H1 (cell line): Measurements from ENCODE around the gene HIC2. TPM values are rescaled to one million over a fixed set of nuclear protein-coding genes. Genes with fewer than 3 reads are reported as not detected.
A peak's percentile ranks its signal among the peaks of the same experiment; 100 is the strongest.
"Not testable (repeated sequence)": the region's sequence is repeated elsewhere in the genome, so short reads cannot be mapped to it uniquely, and the experiment has no call there.

Source experiments
- CTCF ChIA-PET: fragments of 300-600 bp; sonication (Branson Sonifier 250); formaldehyde crosslinking; loops from one replicate; lab custom pipeline; 2021; ENCODE audit not compliant: partially characterized antibody; lab: Charles Lee
- POLR2A ChIA-PET: fragments of 300-600 bp; sonication (Branson Sonifier 250); formaldehyde crosslinking; loops from one replicate; lab custom pipeline; 2021; ENCODE audit warnings: inconsistent platforms; ENCODE audit not compliant: partially characterized antibody; lab: Charles Lee
- DNase-seq, 2 experiments: peaks; one replicate each; pipeline versions ENCODE4 v3.0.0 to v3.0.0-alpha.2; 2010 to 2022; ENCODE audit warnings: low spot score in 2 of 2, low read depth in 1 of 2, mixed read lengths in 1 of 2
- FAIRE-seq: peaks from 2 replicates; lab custom pipeline; 2011; peaks lifted over from hg19 to GRCh38; lab: Jason Lieb, UNC
- H2AFZ ChIP-seq: 2 replicates; pipeline ENCODE4 v1.8.1; 2012; ENCODE audit warnings: low read length, inconsistent platforms
- H2AK5ac ChIP-seq: 2 replicates; pipeline ENCODE4 v1.6.1; 2013; ENCODE audit warnings: low read depth, low read length
- H2BK120ac ChIP-seq: replicated peaks from 2 replicates; pipeline ENCODE3; 2013; ENCODE audit warnings: low read depth, low read length, inconsistent platforms
- H2BK12ac ChIP-seq: 2 replicates; pipeline ENCODE4 v1.6.1; 2013; ENCODE audit warnings: low read depth, low read length
- H2BK15ac ChIP-seq: 2 replicates; pipeline ENCODE4 v1.6.1; 2013; ENCODE audit warnings: low read length
- H2BK20ac ChIP-seq: 2 replicates; pipeline ENCODE4 v1.6.1; 2013; ENCODE audit warnings: low read length
- H2BK5ac ChIP-seq: 2 replicates; pipeline ENCODE4 v1.6.1; 2013; ENCODE audit warnings: low read depth, low read length
- H3K14ac ChIP-seq: 2 replicates; pipeline ENCODE4 v1.6.1; 2013; ENCODE audit warnings: inconsistent platforms; ENCODE audit not compliant: insufficient read length
- H3K18ac ChIP-seq: 2 replicates; pipeline ENCODE4 v1.6.1; 2013; ENCODE audit warnings: low read length; ENCODE audit errors: extremely low read depth
- H3K23ac ChIP-seq: 2 replicates; pipeline ENCODE4 v1.6.1; 2013; ENCODE audit warnings: inconsistent platforms; ENCODE audit not compliant: insufficient read length
- H3K23me2 ChIP-seq: 2 replicates; pipeline ENCODE4 v1.6.1; 2013; ENCODE audit warnings: low read depth, low read length
- H3K27ac ChIP-seq: 2 replicates; pipeline ENCODE4 v1.6.1; 2011; ENCODE audit warnings: low read depth, low read length, inconsistent platforms
- H3K27me3 ChIP-seq, 4 experiments: replicated peaks in 1 of 4; 1 replicate in 1 of 4; 2 replicates in 3 of 4; pipeline versions ENCODE4 v1.6.1 to v1.8.1; 2011 to 2013; ENCODE audit warnings: low read length in 3 of 4, mild to moderate bottlenecking in 3 of 4, inconsistent platforms in 2 of 4, mixed read lengths in 2 of 4, moderate library complexity in 1 of 4; ENCODE audit not compliant: control insufficient read depth in 3 of 4, insufficient read depth in 3 of 4; ENCODE audit errors: extremely low read depth in 1 of 4
- H3K36me3 ChIP-seq, 4 experiments: 2 replicates each; pipeline versions ENCODE4 v1.6.1 to v1.8.1; 2011 to 2013; ENCODE audit warnings: mild to moderate bottlenecking in 4 of 4, low read length in 3 of 4, moderate library complexity in 2 of 4, control low read depth in 1 of 4, inconsistent platforms in 1 of 4; ENCODE audit not compliant: insufficient read depth in 4 of 4, control insufficient read depth in 2 of 4
- H3K4ac ChIP-seq: replicated peaks from 2 replicates; pipeline ENCODE3; 2013; ENCODE audit warnings: low read length, low read depth, mixed read lengths, inconsistent platforms; ENCODE audit not compliant: insufficient read length
- H3K4me1 ChIP-seq, 4 experiments: replicated peaks in 1 of 4; 1 replicate in 1 of 4; 2 replicates in 3 of 4; pipeline versions ENCODE4 v1.6.1 to v1.8.1; 2011 to 2013; ENCODE audit warnings: low read length in 3 of 4, inconsistent platforms in 2 of 4, mixed read lengths in 1 of 4; ENCODE audit not compliant: insufficient read depth in 4 of 4, control insufficient read depth in 3 of 4
- H3K4me2 ChIP-seq, 2 experiments: 2 replicates each; pipeline versions ENCODE4 v1.6.1 to v1.8.1; 2011 to 2013; ENCODE audit warnings: low read depth in 2 of 2, low read length in 2 of 2, control low read depth in 1 of 2, inconsistent platforms in 1 of 2, mild to moderate bottlenecking in 1 of 2; ENCODE audit not compliant: insufficient read depth in 1 of 2
- H3K4me3 ChIP-seq, 4 experiments: fragments of 200-600, 300-600 bp in 1 of 4; sonication (generic), shearing (Covaris generic), sonication (Bioruptor Twin) in 1 of 4; 2 replicates each; pipeline versions ENCODE4 v1.5.1 to v1.8.1; 2011 to 2016; ENCODE audit warnings: low read length in 4 of 4, low read depth in 3 of 4, control low read depth in 2 of 4, inconsistent platforms in 2 of 4, mild to moderate bottlenecking in 2 of 4, mixed read lengths in 1 of 4, moderate library complexity in 1 of 4; ENCODE audit not compliant: insufficient read depth in 2 of 4; ENCODE audit errors: extremely low read depth in 1 of 4
- H3K56ac ChIP-seq: replicated peaks from 2 replicates; pipeline ENCODE3; 2013; ENCODE audit warnings: low read depth, mild to moderate bottlenecking, mixed read lengths, low read length, inconsistent platforms; ENCODE audit not compliant: insufficient read length
- H3K79me1 ChIP-seq: 2 replicates; pipeline ENCODE4 v1.6.1; 2013; ENCODE audit warnings: low read depth, low read length, control low read depth
- H3K79me2 ChIP-seq, 2 experiments: 2 replicates each; pipeline versions ENCODE4 v1.6.1 to v1.8.1; 2012 to 2013; ENCODE audit warnings: low read length in 2 of 2, mild to moderate bottlenecking in 2 of 2, inconsistent platforms in 1 of 2; ENCODE audit not compliant: insufficient read depth in 2 of 2, control insufficient read depth in 1 of 2
- H3K9ac ChIP-seq, 4 experiments: replicated peaks in 1 of 4; 1 replicate in 1 of 4; 2 replicates in 3 of 4; pipeline versions ENCODE4 v1.6.1 to v1.8.1; 2011 to 2013; ENCODE audit warnings: low read depth in 3 of 4, low read length in 3 of 4, control low read depth in 2 of 4, mild to moderate bottlenecking in 2 of 4, moderate library complexity in 2 of 4, inconsistent platforms in 1 of 4; ENCODE audit errors: extremely low read depth in 1 of 4
- H3K9me3 ChIP-seq, 2 experiments: 2 replicates each; pipeline versions ENCODE4 v1.6.1 to v1.8.1; 2012 to 2013; ENCODE audit warnings: mild to moderate bottlenecking in 2 of 2, moderate library complexity in 2 of 2, control low read depth in 1 of 2, inconsistent platforms in 1 of 2, low read depth in 1 of 2, low read length in 1 of 2, mixed read lengths in 1 of 2; ENCODE audit not compliant: insufficient read depth in 2 of 2
- H4K20me1 ChIP-seq, 2 experiments: replicated peaks in 1 of 2; 2 replicates each; pipeline versions ENCODE3 to v1.8.1; 2011 to 2013; ENCODE audit warnings: inconsistent platforms in 2 of 2, low read length in 2 of 2, mild to moderate bottlenecking in 1 of 2; ENCODE audit not compliant: insufficient read depth in 2 of 2, control insufficient read depth in 1 of 2
- H4K5ac ChIP-seq: 2 replicates; pipeline ENCODE4 v1.6.1; 2013; ENCODE audit warnings: low read length, low read depth, mixed read lengths, inconsistent platforms; ENCODE audit not compliant: insufficient read length
- H4K8ac ChIP-seq: 2 replicates; pipeline ENCODE4 v1.8.0; 2013; ENCODE audit warnings: mild to moderate bottlenecking, moderate library complexity, low read length, inconsistent platforms; ENCODE audit not compliant: insufficient read depth; ENCODE audit errors: extremely low read depth
- H4K91ac ChIP-seq: replicated peaks from 2 replicates; pipeline ENCODE3; 2013; ENCODE audit warnings: low read length, mixed read lengths, inconsistent platforms; ENCODE audit not compliant: insufficient read length
- WGBS, 2 experiments: shearing (Covaris generic) in 1 of 2; methylation state at CpG; one replicate each; pipeline versions ENCODE4 v1.1.6 to v1.1.7; 2013 to 2015; ENCODE audit warnings: low lambda C conversion rate in 2 of 2, mixed read lengths in 2 of 2, inconsistent platforms in 1 of 2, low coverage in 1 of 2, missing lambda C conversion rate in 1 of 2; ENCODE audit not compliant: insufficient replicate concordance in 2 of 2, insufficient coverage in 1 of 2, insufficient read length in 1 of 2; ENCODE audit errors: extremely low coverage in 1 of 2, missing lambda C conversion rate in 1 of 2; 5-methylcytosine and 5-hydroxymethylcytosine counted together
- polyA plus RNA-seq, 7 experiments: library from polyadenylated mRNA; depleted of rRNA in 3 of 7; stranded (reverse) in 5 of 7; unstranded in 2 of 7; fragments of >200 nt in 5 of 7; fragments of 200-250 nt in 2 of 7; gene quantifications; 1 replicate in 5 of 7; 2 replicates in 1 of 7; 4 replicates in 1 of 7; pipeline versions ENCODE4 v1.2.1 to v1.2.3, GENCODE V29; 2011 to 2013; ENCODE audit warnings: missing spikeins in 2 of 7, mixed read lengths in 2 of 7
- total RNA-seq: library from RNA; stranded (reverse); fragmentation: NEBNext Ultra II Directional; extraction: Animal tissue kit (Norgen Biotek cat#: 25700); gene quantifications from 2 replicates; pipeline ENCODE4 v1.2.1, GENCODE V29; 2021

The HIC2 gene
- total and polyA plus RNA-seq, 2 of the 8 experiments (the other 6 are each of a cell fraction or from before 2014, with no cell fraction given): 8.0 to 21.9 TPM

- FAIRE-seq, H3K9ac ChIP-seq, H3K79me1 ChIP-seq, H2BK20ac ChIP-seq, H3K4me1 ChIP-seq, H2AK5ac ChIP-seq, H3K27me3 ChIP-seq, H4K5ac ChIP-seq, H2BK15ac ChIP-seq, CTCF ChIA-PET, H3K27ac ChIP-seq, H3K56ac ChIP-seq, H4K20me1 ChIP-seq, H3K79me2 ChIP-seq, H2BK120ac ChIP-seq, H3K23ac ChIP-seq, H3K4me2 ChIP-seq, H4K8ac ChIP-seq, H3K14ac ChIP-seq, H4K91ac ChIP-seq, H3K18ac ChIP-seq, H2AFZ ChIP-seq, H3K36me3 ChIP-seq, H3K4me3 ChIP-seq, H3K23me2 ChIP-seq, H2BK5ac ChIP-seq, POLR2A ChIA-PET, H3K4ac ChIP-seq, H3K9me3 ChIP-seq, H2BK12ac ChIP-seq: not testable (repeated sequence)
- peak in 1 of 2 experiments; percentile 26 for DNase-seq
- 100% methylated on average over 1 of the region's 12 CpGs; no CpG with 5 or more reads in 1 of the 2 experiments for WGBS, 2 experiments
Observed at GRCh38 chr22:21435998-21436810, 19.0 kb downstream of the HIC2 start.

- H3K23me2 ChIP-seq, H4K8ac ChIP-seq, H3K18ac ChIP-seq, H2BK5ac ChIP-seq, H4K5ac ChIP-seq, H3K9me3 ChIP-seq, H3K23ac ChIP-seq, H2AK5ac ChIP-seq, H3K36me3 ChIP-seq, H2BK20ac ChIP-seq, H2BK12ac ChIP-seq, H3K27me3 ChIP-seq, CTCF ChIA-PET, H4K20me1 ChIP-seq, H2BK120ac ChIP-seq, FAIRE-seq, H2AFZ ChIP-seq, H2BK15ac ChIP-seq, POLR2A ChIA-PET, H3K4me3 ChIP-seq, H3K4me2 ChIP-seq, H3K14ac ChIP-seq, H3K79me2 ChIP-seq, H3K4ac ChIP-seq, H3K9ac ChIP-seq, H3K79me1 ChIP-seq, H4K91ac ChIP-seq, H3K27ac ChIP-seq, H3K4me1 ChIP-seq, H3K56ac ChIP-seq: not testable (repeated sequence)
- DNase-seq: peak in 1 of 2 experiments; percentile 36
- 88% methylated on average over 4 of the region's 6 CpGs; no CpG with 5 or more reads in 1 of the 2 experiments for WGBS, 2 experiments
Observed at GRCh38 chr22:21438013-21438412, 20.8 kb downstream of the HIC2 start.
